ENCODE measurements around the gene IKZF3.
"Not testable (repeated sequence)": the region's sequence is repeated elsewhere in the genome, so short reads cannot be mapped to it uniquely, and the experiment has no call there.

IKZF3 gene

GRCh38 chr17:39714234-39714633, 149.9 kb downstream of the IKZF3 start:
- DNase-seq: no peak

DNA sequence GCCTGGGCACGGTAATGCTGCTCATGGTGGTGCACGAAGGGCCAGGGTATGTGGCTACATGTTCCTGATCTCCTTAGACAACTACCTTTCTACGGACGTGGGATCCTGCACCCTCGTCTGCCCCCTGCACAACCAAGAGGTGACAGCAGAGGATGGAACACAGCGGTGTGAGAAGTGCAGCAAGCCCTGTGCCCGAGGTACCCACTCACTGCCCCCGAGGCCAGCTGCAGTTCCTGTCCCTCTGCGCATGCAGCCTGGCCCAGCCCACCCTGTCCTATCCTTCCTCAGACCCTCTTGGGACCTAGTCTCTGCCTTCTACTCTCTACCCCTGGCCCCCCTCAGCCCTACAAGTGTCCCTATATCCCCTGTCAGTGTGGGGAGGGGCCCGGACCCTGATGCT, 152.3 kb downstream of the IKZF3 start:
- DNase-seq: no peak

DNA sequence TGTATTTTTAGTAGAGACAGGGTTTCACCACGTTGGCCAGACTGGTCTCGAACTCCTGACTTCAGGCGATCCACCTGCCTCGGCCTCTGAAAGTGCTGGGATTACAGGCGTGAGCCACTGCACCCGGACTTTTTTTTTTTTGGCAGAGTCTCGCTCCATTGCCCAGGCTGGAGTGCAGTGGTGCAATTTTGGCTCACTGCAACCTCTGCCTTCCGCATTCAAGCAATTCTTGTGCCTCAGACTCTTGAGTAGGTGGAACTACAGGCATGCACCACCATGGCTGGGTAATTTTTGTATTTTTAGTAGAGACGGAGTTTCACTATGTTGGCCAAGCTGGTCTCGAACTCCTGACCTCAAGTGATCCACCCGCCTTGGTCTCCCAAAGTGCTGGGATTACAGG, 153.0 kb downstream of the IKZF3 start:
- DNase-seq: not testable (repeated sequence)

- DNase-seq: no peak
Observed at GRCh38 chr17:39709998-39710964, 153.8 kb downstream of the IKZF3 start.

DNA sequence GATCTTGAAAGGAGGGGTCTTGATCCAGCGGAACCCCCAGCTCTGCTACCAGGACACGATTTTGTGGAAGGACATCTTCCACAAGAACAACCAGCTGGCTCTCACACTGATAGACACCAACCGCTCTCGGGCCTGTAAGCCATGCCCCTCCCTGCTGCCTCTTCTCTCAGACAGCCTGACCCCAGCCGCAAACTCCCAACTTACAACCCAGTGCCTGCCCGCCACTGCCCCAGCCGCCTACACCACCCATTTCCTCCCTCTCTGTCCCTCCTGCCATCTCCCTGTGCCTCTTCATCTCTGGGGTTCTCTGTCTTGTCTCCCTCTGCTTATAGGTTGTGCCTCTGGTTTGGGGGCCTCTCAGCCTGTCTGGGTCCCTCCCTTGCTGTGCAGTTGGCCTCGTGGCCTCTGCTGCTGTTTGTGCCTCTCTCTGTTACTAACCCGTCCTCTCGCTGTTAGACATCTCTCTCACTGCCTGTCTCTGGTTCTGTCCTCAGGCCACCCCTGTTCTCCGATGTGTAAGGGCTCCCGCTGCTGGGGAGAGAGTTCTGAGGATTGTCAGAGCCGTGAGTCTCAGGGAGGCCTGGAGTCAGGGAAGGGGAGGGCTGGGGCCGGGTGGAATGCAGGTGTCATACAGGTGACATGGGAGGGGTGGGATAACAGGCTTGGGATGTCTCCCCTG, 154.7 kb downstream of the IKZF3 start:
- no peak for DNase-seq
